Right lobe of liver (tissue), 6 donors: Measurements from ENCODE around the gene MAPK8. TPM values are rescaled to one million over a fixed set of nuclear protein-coding genes. Genes with fewer than 3 reads are reported as not detected.

Experiments
- ATAC-seq, 4 donors: fragments of 200-7000 bp; cut with Tn5 transposase; one replicate each; pipeline ENCODE4 v1.9.1; 2020; ENCODE audit warnings: mild to moderate bottlenecking in 4 of 4, moderate library complexity in 4 of 4
- DNase-seq, 3 donors: peaks; one replicate each; pipeline ENCODE4 v3.0.0-alpha.2; 2020
- H3K27ac ChIP-seq, 3 donors: fragments of 200-600 bp; one replicate each; pipeline ENCODE4 v1.8.0; 2022
- H3K27me3 ChIP-seq, 2 donors: fragments of 200-600 bp; one replicate each; pipeline ENCODE4 v1.8.0; 2022
- H3K36me3 ChIP-seq, 4 donors: fragments of 200-600 bp; sonication (generic) in 1 of 4; one replicate each; pipeline versions ENCODE4 v1.5.1 to v1.8.0; 2017 to 2022; ENCODE audit warnings: control low read depth in 1 of 4
- H3K4me1 ChIP-seq, 4 donors: fragments of 200-600 bp; sonication (generic) in 1 of 4; one replicate each; pipeline versions ENCODE4 v1.5.1 to v1.8.0; 2017 to 2022; ENCODE audit warnings: control low read depth in 1 of 4
- H3K4me3 ChIP-seq, 3 donors: fragments of 200-600 bp; one replicate each; pipeline ENCODE4 v1.8.0; 2022
- H3K9me3 ChIP-seq, 4 donors: fragments of 200-600 bp; sonication (generic) in 1 of 4; one replicate each; pipeline versions ENCODE4 v1.5.1 to v1.8.0; 2017 to 2022; ENCODE audit warnings: control low read depth in 1 of 4
- POLR2A ChIP-seq: fragments of 450-650 bp; IDR thresholded peaks from one replicate; pipeline ENCODE4 v1.6.1; 2017; ENCODE audit warnings: antibody characterized with exemption, mild to moderate bottlenecking
- WGBS: methylation state at CpG from one replicate; pipeline ENCODE4 v1.1.6; 2018; ENCODE audit warnings: low coverage, low lambda C conversion rate; ENCODE audit not compliant: insufficient coverage; ENCODE audit errors: missing lambda C conversion rate; 5-methylcytosine and 5-hydroxymethylcytosine counted together
- intact Hi-C, 2 donors: fragments of 100-400 bp; cut with DNase I; formaldehyde crosslinking; loops; one replicate each; pipeline versions ENCODE4 v1.11.2 to v1.14.1; 2022
- total RNA-seq, 6 experiments: library from RNA; depleted of rRNA in 2 of 6; stranded (reverse); fragments of >200 nt in 2 of 6; fragmentation: NEBNext Ultra II Directional in 3 of 6; extraction: Animal tissue kit (Norgen Biotek cat#: 25700) in 3 of 6; gene quantifications; one replicate each; pipeline versions ENCODE4 v1.1.0 to v1.2.4, GENCODE V29; 2016 to 2023
- TF ChIP-seq, protein P1 (sequence below), 4 donors: fragments of 200-600 bp in 3 of 4; fragments of 450-650 bp in 1 of 4; IDR thresholded peaks; one replicate each; pipeline versions ENCODE4 v1.5.1 to v1.8.0; 2016 to 2022; ENCODE audit warnings: antibody characterized with exemption in 4 of 4, mild to moderate bottlenecking in 2 of 4
- donor health status: DM: no; HTN: yes; CAD: no.
- donor health status: DM: no; HTN: no; CAD: no.
- donor health status: DM: no; HTN: no; CAD: no.
- donor health status: DM: no; HTN: yes; CAD: no.
- donor health status: DM: no; HTN: yes; CAD: no.

Gene MAPK8
- total RNA-seq, 6 experiments from 2014 or later: 19.1 to 31.6 (median 27.6) TPM

- WGBS: 96% methylated on average over 5 of the region's 43 CpGs
- intact Hi-C loops: no loop called here
- TF ChIP-seq, protein P1, sequence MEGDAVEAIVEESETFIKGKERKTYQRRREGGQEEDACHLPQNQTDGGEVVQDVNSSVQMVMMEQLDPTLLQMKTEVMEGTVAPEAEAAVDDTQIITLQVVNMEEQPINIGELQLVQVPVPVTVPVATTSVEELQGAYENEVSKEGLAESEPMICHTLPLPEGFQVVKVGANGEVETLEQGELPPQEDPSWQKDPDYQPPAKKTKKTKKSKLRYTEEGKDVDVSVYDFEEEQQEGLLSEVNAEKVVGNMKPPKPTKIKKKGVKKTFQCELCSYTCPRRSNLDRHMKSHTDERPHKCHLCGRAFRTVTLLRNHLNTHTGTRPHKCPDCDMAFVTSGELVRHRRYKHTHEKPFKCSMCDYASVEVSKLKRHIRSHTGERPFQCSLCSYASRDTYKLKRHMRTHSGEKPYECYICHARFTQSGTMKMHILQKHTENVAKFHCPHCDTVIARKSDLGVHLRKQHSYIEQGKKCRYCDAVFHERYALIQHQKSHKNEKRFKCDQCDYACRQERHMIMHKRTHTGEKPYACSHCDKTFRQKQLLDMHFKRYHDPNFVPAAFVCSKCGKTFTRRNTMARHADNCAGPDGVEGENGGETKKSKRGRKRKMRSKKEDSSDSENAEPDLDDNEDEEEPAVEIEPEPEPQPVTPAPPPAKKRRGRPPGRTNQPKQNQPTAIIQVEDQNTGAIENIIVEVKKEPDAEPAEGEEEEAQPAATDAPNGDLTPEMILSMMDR (IDR thresholded peaks at IDR 0.05): no peak
- TF ChIP-seq POLR2A: no peak
- Histone ChIP-seq H3K27ac (no peak overlapping the region), H3K27me3 (no peaks in the 10 kb centered on the region), H3K4me1 (no peaks in the 10 kb centered on the region), H3K4me3 (no peak overlapping the region), H3K36me3 (no peaks in the 10 kb centered on the region), H3K9me3 (no peaks in the 10 kb centered on the region)
- DNase-seq (no peak), ATAC-seq (no peak)
These were observed 144.4 kb downstream of the MAPK8 start for GRCh38 chr10:48450741-48451466.

DNA sequence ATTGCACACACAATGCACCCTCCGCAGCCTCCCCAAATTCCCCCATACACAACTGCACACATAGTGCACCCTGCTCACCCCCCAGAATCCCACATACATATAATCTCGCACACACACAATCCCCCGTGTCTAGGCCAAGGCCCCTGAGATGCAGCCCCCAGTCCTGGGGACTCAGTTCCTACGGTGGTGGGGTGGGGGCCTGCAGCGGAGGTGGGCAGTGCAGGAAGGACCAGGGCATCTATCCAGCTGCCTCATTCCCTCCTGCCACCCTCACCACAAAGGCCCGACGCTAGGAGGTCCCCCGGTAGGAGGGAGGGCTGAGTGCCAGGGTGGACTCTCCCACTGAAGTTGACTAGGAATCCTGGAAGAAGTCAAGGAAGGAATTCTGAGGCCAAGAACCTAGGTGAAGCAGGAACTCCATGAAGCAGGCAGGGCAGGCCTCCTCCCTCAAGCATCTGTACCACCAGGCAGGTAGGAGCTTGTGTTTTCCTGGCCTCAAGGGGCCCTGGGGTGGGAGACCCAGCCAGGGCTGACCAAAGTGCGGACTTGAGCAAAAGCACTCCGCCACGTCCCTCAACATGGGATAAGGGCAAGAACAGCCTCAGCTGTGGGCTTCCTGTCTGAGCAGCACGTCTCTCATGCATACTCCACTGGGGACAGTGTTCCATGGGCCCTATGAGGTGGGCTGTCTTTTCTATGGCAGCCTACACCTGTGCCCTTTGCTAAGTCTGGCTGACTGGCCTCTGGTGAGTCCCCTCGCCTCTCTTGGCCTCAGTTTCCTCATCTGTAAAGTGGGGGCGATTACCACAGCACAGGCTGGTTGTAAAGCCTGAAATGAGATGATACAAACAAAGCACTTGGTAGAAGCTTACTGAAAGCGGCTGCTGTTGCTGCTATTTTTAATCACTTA, 145.7 kb downstream of the MAPK8 start:
- no peak for ATAC-seq
- TF ChIP-seq, protein P1 (IDR thresholded peaks at IDR 0.05): no peak
- no peak for TF ChIP-seq POLR2A
- WGBS: 70% methylated on average over 10 of the region's 15 CpGs
- H3K4me3 ChIP-seq: no peak overlapping the region
- H3K36me3 ChIP-seq: no peaks in the 10 kb centered on the region
- H3K27ac ChIP-seq: no peak overlapping the region
- peak in 1 of 3 donors; percentile 28 for DNase-seq
- H3K27me3 ChIP-seq: no peaks in the 10 kb centered on the region
- intact Hi-C loops: no loop called here
- no peaks in the 10 kb centered on the region for H3K4me1 ChIP-seq
- H3K9me3 ChIP-seq: no peaks in the 10 kb centered on the region

DNA sequence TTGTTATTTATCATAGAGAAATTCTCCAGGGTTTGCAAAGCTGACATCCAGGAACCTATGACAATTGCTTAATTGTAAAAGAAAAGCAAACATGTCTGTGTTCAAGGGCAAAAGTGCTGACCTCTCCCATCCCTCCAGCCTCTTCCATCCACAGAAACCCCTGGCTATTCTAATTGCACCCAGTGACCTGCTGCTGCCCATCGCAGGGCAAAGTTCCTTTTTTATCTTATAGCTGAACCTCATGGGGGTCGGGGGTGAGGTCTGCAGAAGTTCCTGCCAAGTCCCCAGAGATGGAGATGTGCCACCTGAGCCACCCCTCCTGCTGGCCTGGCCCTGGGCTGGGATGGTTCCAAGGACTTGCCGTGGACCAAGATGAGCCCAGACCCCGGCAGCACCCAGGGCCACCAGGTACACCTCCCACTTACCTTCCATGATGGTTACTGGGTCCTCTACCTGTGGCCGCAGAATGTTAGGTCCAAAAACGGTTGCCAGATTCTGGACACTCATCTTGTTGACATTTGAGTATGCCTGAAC, 146.5 kb downstream of the MAPK8 start:
- Histone ChIP-seq H3K4me3 (no peak overlapping the region), H3K4me1 (no peaks in the 10 kb centered on the region), H3K27ac (no peak overlapping the region), H3K36me3 (no peaks in the 10 kb centered on the region), H3K9me3 (no peaks in the 10 kb centered on the region), H3K27me3 (no peaks in the 10 kb centered on the region)
- intact Hi-C loops: no loop called here
- ATAC-seq (no peak), DNase-seq (peak in 1 of 3 donors; percentile 34)
- WGBS: 50% methylated on average over 1 of the region's 6 CpGs
- TF ChIP-seq, protein P1 (IDR thresholded peaks at IDR 0.05): no peak
- TF ChIP-seq POLR2A: no peak

GRCh38 chr10:48453451-48454301, 147.2 kb downstream of the MAPK8 start:
- TF ChIP-seq, protein P1 (IDR thresholded peaks at IDR 0.05): no peak
- TF ChIP-seq POLR2A: no peak
- Histone ChIP-seq H3K4me1 (no peaks in the 10 kb centered on the region), H3K9me3 (no peaks in the 10 kb centered on the region), H3K4me3 (no peak overlapping the region), H3K36me3 (no peaks in the 10 kb centered on the region), H3K27me3 (no peaks in the 10 kb centered on the region), H3K27ac (no peak overlapping the region)
- intact Hi-C loops: no loop called here
- 82% methylated on average over 7 of the region's 19 CpGs for WGBS
- ATAC-seq: no peak
- no peak for DNase-seq
